HG02973 (cell line): ENCODE data around the gene TLR5.
"Not testable (repeated sequence)": the region's sequence is repeated elsewhere in the genome, so short reads cannot be mapped to it uniquely, and the experiment has no call there.

ENCODE experiments used
- ATAC-seq: cut with Tn5 transposase; IDR thresholded peaks from one replicate; pipeline ENCODE4 v1.9.1; 2021; ENCODE audit warnings: moderate library complexity; ENCODE audit not compliant: unreplicated experiment

TLR5 gene

GRCh38 chr1:223142795-223143536 lies at the start of gene TLR5:
Gene TLR5 (minus strand): TSS chr1:223143248. CDS start chr1:223113031, 30,217 bp downstream.
- ATAC-seq: peak; percentile 81

- peak; percentile 66 for ATAC-seq
Measured at GRCh38 chr1:223189903-223190724, 47.1 kb upstream of the TLR5 start.

GRCh38 chr1:223189525-223189902 lies 46.5 kb upstream of the TLR5 start:
- ATAC-seq: no peak

- ATAC-seq: no peak
Measured at GRCh38 chr1:223188618-223189356, 45.7 kb upstream of the TLR5 start.

GRCh38 chr1:223186800-223187199 lies 43.8 kb upstream of the TLR5 start:
- ATAC-seq: no peak

GRCh38 chr1:223183268-223183862 lies 40.3 kb upstream of the TLR5 start:
- no peak for ATAC-seq

- ATAC-seq: no peak
Measured at GRCh38 chr1:223180731-223181321, 37.8 kb upstream of the TLR5 start.

GRCh38 chr1:223179786-223180185 lies 36.7 kb upstream of the TLR5 start:
- ATAC-seq: no peak

GRCh38 chr1:223179280-223179679 lies 36.2 kb upstream of the TLR5 start:
- ATAC-seq: no peak

- ATAC-seq: no peak
Measured at GRCh38 chr1:223177681-223178080, 34.6 kb upstream of the TLR5 start.

GRCh38 chr1:223176437-223176836 lies 33.4 kb upstream of the TLR5 start:
- no peak for ATAC-seq

- no peak for ATAC-seq
Measured at GRCh38 chr1:223175633-223176032, 32.6 kb upstream of the TLR5 start.

GRCh38 chr1:223175032-223175431 lies 32.0 kb upstream of the TLR5 start:
- ATAC-seq: no peak

- not testable (repeated sequence) for ATAC-seq
Measured at GRCh38 chr1:223169458-223169857, 26.4 kb upstream of the TLR5 start.

GRCh38 chr1:223161321-223161720 lies 18.3 kb upstream of the TLR5 start:
- no peak for ATAC-seq

- no peak for ATAC-seq
Measured at GRCh38 chr1:223156343-223156742, 13.3 kb upstream of the TLR5 start.

GRCh38 chr1:223155153-223155552 lies 12.1 kb upstream of the TLR5 start:
- ATAC-seq: no peak

GRCh38 chr1:223153177-223154119 lies 10.4 kb upstream of the TLR5 start:
- no peak for ATAC-seq

GRCh38 chr1:223152399-223152798 lies 9.4 kb upstream of the TLR5 start:
- no peak for ATAC-seq

GRCh38 chr1:223150443-223150842 lies 7.4 kb upstream of the TLR5 start:
- ATAC-seq: no peak
